K562 (cell line): ENCODE data around the gene DBNL.

Experiments used
- CBX3 ChIP-seq, 2 experiments: IDR thresholded peaks; 1 replicate in 1 of 2; 2 replicates in 1 of 2; pipeline ENCODE4 v1.6.1; 2012; ENCODE audit warnings: inconsistent platforms in 2 of 2, low read length in 2 of 2, borderline replicate concordance in 1 of 2, control low read depth in 1 of 2
- HCFC1 ChIP-seq: IDR thresholded peaks from 2 replicates; pipeline ENCODE4 v1.6.1; 2012; ENCODE audit warnings: low read depth, low read length, improper control_type of control experiment
- MYBL2 ChIP-seq, 2 experiments: fragments of 450-650 bp in 1 of 2; sonication (generic) in 1 of 2; formaldehyde crosslinking in 1 of 2; IDR thresholded peaks; 2 replicates each; pipeline versions ENCODE4 v1.6.1 to v1.8.1; 2017 to 2022; ENCODE audit warnings: borderline replicate concordance in 1 of 2, inconsistent platforms in 1 of 2, low read depth in 1 of 2, mild to moderate bottlenecking in 1 of 2, missing genetic modification reagents in 1 of 2, moderate library complexity in 1 of 2
- NR4A1 ChIP-seq, 2 experiments: fragments of 250-450 bp in 1 of 2; fragments of 450-650 bp in 1 of 2; sonication (Bioruptor Pico) in 1 of 2; IDR thresholded peaks; 2 replicates each; pipeline versions ENCODE4 v1.4.0 to v1.6.1; 2016 to 2020; ENCODE audit warnings: mild to moderate bottlenecking in 2 of 2, missing compliant biosample characterization in 1 of 2, missing genetic modification characterization in 1 of 2, moderate library complexity in 1 of 2
- SMC3 ChIP-seq: conservative IDR thresholded peaks from 2 replicates; pipeline ENCODE4 v1.6.1; 2011; ENCODE audit warnings: low read depth, low read length, improper control_type of control experiment; ENCODE audit not compliant: insufficient read depth
- TF ChIP-seq, protein P1 (sequence below), 3 experiments: IDR thresholded peaks in 2 of 3; conservative IDR thresholded peaks in 1 of 3; 2 replicates each; pipeline ENCODE4 v1.5.1; 2011 to 2012; ENCODE audit warnings: low read length in 3 of 3, mild to moderate bottlenecking in 3 of 3, control low read depth in 2 of 3, improper control_type of control experiment in 1 of 3, inconsistent platforms in 1 of 3, low read depth in 1 of 3, mixed read lengths in 1 of 3, moderate library complexity in 1 of 3; ENCODE audit not compliant: insufficient read depth in 2 of 3

DNA sequence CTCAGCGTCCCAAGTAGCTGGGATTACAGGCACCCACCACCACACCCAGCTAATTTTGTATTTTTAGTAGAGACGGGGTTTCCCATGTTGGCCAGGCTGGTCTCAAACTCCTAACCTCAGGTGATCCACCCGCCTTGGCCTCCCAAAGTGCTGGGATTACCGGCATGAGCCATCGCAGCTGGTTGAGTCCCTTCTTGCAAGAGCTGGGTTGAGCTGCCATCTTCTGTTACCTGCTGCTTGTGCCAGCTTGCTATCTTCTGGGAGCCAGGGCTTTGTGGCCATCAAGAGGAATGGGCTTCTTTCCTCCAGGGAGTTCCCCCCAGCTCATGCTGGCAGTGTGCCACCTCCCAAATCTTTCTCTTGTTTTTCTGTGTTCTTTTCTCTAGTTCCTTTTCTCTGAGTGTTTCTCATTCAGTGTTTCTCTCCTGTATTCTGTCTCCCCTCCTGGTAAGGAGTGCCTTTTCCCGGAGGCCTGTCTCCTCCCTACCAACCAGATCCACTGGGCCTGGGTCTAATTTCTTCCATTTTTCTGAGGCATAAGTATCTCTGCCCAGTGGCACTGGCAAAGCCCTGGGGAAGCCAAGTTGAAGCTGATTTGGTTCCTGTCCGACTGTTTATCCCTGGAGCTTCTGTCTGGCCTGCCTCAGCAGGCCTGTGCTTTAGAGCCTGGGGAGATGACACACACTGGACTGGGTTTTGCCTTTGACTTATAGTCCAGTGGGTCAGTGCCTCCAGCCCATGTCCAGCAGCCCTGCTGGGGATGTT lies 3.7 kb downstream of the DBNL start:
- TF ChIP-seq, protein P1, sequence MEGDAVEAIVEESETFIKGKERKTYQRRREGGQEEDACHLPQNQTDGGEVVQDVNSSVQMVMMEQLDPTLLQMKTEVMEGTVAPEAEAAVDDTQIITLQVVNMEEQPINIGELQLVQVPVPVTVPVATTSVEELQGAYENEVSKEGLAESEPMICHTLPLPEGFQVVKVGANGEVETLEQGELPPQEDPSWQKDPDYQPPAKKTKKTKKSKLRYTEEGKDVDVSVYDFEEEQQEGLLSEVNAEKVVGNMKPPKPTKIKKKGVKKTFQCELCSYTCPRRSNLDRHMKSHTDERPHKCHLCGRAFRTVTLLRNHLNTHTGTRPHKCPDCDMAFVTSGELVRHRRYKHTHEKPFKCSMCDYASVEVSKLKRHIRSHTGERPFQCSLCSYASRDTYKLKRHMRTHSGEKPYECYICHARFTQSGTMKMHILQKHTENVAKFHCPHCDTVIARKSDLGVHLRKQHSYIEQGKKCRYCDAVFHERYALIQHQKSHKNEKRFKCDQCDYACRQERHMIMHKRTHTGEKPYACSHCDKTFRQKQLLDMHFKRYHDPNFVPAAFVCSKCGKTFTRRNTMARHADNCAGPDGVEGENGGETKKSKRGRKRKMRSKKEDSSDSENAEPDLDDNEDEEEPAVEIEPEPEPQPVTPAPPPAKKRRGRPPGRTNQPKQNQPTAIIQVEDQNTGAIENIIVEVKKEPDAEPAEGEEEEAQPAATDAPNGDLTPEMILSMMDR (IDR thresholded peaks at IDR 0.05 in 2 of 3, conservative IDR thresholded peaks at IDR 0.05 in 1 of 3; ENCODE audit: insufficient read depth in 2 of 3, low read depth in 1 of 3, low read length in 3 of 3): no peak
- TF ChIP-seq CBX3 (IDR thresholded peaks at IDR 0.05; ENCODE audit: borderline replicate concordance in 1 of 2, low read length in 2 of 2): no peak
- no peak for TF ChIP-seq SMC3
- TF ChIP-seq NR4A1 (CRISPR knock-in tag; IDR thresholded peaks at IDR 0.05): no peak
- TF ChIP-seq NR4A1 (tag; IDR thresholded peaks at IDR 0.05): no peak
- TF ChIP-seq HCFC1: no peak
- TF ChIP-seq MYBL2 (IDR thresholded peaks at IDR 0.05; ENCODE audit: low read depth): no peak
- no peak for TF ChIP-seq MYBL2 (CRISPR knock-in tag; IDR thresholded peaks at IDR 0.05; ENCODE audit: borderline replicate concordance)
